DOHH2 (cell line): ENCODE measurements around the gene PALLD.

Experiments used
- H3F3A ChIP-seq: fragments of 200-600 bp; sonication (generic), shearing (Covaris generic); 2 replicates; pipeline ENCODE4 v1.6.0; 2016; ENCODE audit warnings: antibody characterized with exemption, mild to moderate bottlenecking; ENCODE audit not compliant: control insufficient read depth, insufficient read depth
- H3K27ac ChIP-seq: fragments of 200-600 bp; sonication (generic); 2 replicates; pipeline ENCODE4 v1.5.1; 2014; ENCODE audit warnings: low read depth, mild to moderate bottlenecking, low read length, moderate library complexity
- H3K27me3 ChIP-seq: fragments of 200-600 bp; sonication (generic); 2 replicates; pipeline ENCODE4 v1.6.1; 2014; ENCODE audit warnings: mild to moderate bottlenecking, low read length, mixed read lengths; ENCODE audit not compliant: control insufficient read depth
- H3K36me3 ChIP-seq: fragments of 200-600 bp; sonication (generic); 2 replicates; pipeline ENCODE4 v1.6.1; 2014; ENCODE audit warnings: mild to moderate bottlenecking, low read length, moderate library complexity, mixed read lengths; ENCODE audit not compliant: control insufficient read depth
- H3K4me1 ChIP-seq: fragments of 200-600 bp; sonication (generic); 2 replicates; pipeline ENCODE4 v1.6.1; 2014; ENCODE audit warnings: mild to moderate bottlenecking, low read length, mixed read lengths; ENCODE audit not compliant: control insufficient read depth
- H3K4me2 ChIP-seq: fragments of 200-600 bp; sonication (generic); 2 replicates; pipeline ENCODE4 v1.6.0; 2014; ENCODE audit warnings: mild to moderate bottlenecking, low read length, moderate library complexity
- H3K4me3 ChIP-seq: fragments of 200-600 bp; sonication (generic); 2 replicates; pipeline ENCODE4 v1.5.1; 2014; ENCODE audit warnings: mild to moderate bottlenecking, low read length, mixed read lengths
- H3K79me2 ChIP-seq: fragments of 200-600 bp; sonication (generic); 2 replicates; pipeline ENCODE4 v1.6.1; 2014; ENCODE audit warnings: mild to moderate bottlenecking, low read length, mixed read lengths; ENCODE audit not compliant: control insufficient read depth
- H3K9me2 ChIP-seq: fragments of 200-600 bp; sonication (generic); replicated peaks from 2 replicates; pipeline ENCODE4 v1.6.1; 2014; ENCODE audit warnings: mild to moderate bottlenecking, low read length, mixed read lengths; ENCODE audit not compliant: control insufficient read depth
- H3K9me3 ChIP-seq: fragments of 200-600 bp; sonication (generic); 2 replicates; pipeline ENCODE4 v1.6.1; 2014; ENCODE audit warnings: antibody characterized with exemption, low read length, mixed read lengths; ENCODE audit not compliant: control insufficient read depth, insufficient read depth
- H4K20me1 ChIP-seq: fragments of 200-600 bp; sonication (generic); 2 replicates; pipeline ENCODE4 v1.6.0; 2014; ENCODE audit warnings: low read depth, mild to moderate bottlenecking, antibody characterized with exemption, low read length, moderate library complexity; ENCODE audit not compliant: control insufficient read depth, insufficient read depth
- EZH2phosphoT487 ChIP-seq: fragments of 200-600 bp; sonication (generic); IDR thresholded peaks from 2 replicates; pipeline ENCODE4 v1.6.1; 2017; ENCODE audit warnings: borderline replicate concordance, mild to moderate bottlenecking, antibody characterized with exemption, low read length, moderate library complexity, mixed read lengths
- TF ChIP-seq, protein P1 (sequence below): fragments of 200-600 bp; sonication (generic); IDR thresholded peaks from one replicate; pipeline ENCODE4 v1.5.1; 2014; ENCODE audit warnings: antibody characterized with exemption, mild to moderate bottlenecking, low read depth, low read length; ENCODE audit not compliant: poor library complexity, severe bottlenecking

The PALLD gene

GRCh38 chr4:168501407-168501806, 4.6 kb downstream of the PALLD start:
- TF ChIP-seq, protein P1, sequence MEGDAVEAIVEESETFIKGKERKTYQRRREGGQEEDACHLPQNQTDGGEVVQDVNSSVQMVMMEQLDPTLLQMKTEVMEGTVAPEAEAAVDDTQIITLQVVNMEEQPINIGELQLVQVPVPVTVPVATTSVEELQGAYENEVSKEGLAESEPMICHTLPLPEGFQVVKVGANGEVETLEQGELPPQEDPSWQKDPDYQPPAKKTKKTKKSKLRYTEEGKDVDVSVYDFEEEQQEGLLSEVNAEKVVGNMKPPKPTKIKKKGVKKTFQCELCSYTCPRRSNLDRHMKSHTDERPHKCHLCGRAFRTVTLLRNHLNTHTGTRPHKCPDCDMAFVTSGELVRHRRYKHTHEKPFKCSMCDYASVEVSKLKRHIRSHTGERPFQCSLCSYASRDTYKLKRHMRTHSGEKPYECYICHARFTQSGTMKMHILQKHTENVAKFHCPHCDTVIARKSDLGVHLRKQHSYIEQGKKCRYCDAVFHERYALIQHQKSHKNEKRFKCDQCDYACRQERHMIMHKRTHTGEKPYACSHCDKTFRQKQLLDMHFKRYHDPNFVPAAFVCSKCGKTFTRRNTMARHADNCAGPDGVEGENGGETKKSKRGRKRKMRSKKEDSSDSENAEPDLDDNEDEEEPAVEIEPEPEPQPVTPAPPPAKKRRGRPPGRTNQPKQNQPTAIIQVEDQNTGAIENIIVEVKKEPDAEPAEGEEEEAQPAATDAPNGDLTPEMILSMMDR = no peak
- no peaks in the 10 kb centered on the region for H3K9me2 ChIP-seq

DNA sequence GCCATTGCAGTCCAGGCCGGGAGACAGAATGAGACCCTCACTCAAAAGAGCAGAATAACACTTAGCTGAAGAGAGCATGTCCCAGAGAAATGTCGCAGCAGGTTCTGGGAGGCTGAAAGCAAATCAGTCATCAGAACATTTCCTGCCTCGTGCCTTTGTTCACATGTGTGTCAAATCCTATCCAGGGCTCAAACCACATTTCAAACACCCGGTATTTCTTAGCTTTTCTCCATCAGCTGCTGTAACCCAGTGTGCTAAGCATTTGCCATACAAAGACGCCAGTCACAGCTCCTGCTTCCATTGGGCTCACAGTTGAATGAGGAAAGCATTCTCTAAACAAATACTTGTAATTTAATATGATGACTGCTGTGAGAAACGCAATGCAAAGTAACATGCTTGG, 6.0 kb downstream of the PALLD start:
- Histone ChIP-seq H3K4me1 (no peaks in the 10 kb centered on the region), H3K4me2 (no peak overlapping the region), H3K36me3 (no peaks in the 10 kb centered on the region), H4K20me1 (no peaks in the 10 kb centered on the region), H3K4me3 (no peak overlapping the region), H3K79me2 (no peaks in the 10 kb centered on the region), H3K27me3 (no peaks in the 10 kb centered on the region), H3K27ac (no peak overlapping the region), H3K9me3 (no peaks in the 10 kb centered on the region), H3K9me2 (no peaks in the 10 kb centered on the region), H3F3A (no peaks in the 10 kb centered on the region)
- TF ChIP-seq, protein P1 = no peak

More at GRCh38 chr4:168501407-168501806, 4.6 kb downstream of the PALLD start:
- no peaks in the 10 kb centered on the region for H3K4me1 ChIP-seq
- no peaks in the 10 kb centered on the region for H3K9me3 ChIP-seq
- no peaks in the 10 kb centered on the region for H3F3A ChIP-seq
- H3K27me3 ChIP-seq = no peaks in the 10 kb centered on the region
- no peak overlapping the region for H3K4me2 ChIP-seq
- no peaks in the 10 kb centered on the region for H3K79me2 ChIP-seq
- H3K36me3 ChIP-seq = no peaks in the 10 kb centered on the region
- H3K27ac ChIP-seq = no peak overlapping the region
- no peaks in the 10 kb centered on the region for H4K20me1 ChIP-seq
- no peak overlapping the region for H3K4me3 ChIP-seq

GRCh38 chr4:168503652-168504362, 7.0 kb downstream of the PALLD start:
- H3F3A ChIP-seq = no peaks in the 10 kb centered on the region
- no peaks in the 10 kb centered on the region for H4K20me1 ChIP-seq
- no peak overlapping the region for H3K4me3 ChIP-seq
- H3K27me3 ChIP-seq = no peaks in the 10 kb centered on the region
- H3K27ac ChIP-seq = no peak overlapping the region
- TF ChIP-seq EZH2phosphoT487 = no peak
- TF ChIP-seq, protein P1 = no peak
- no peak overlapping the region for H3K4me2 ChIP-seq
- no peaks in the 10 kb centered on the region for H3K36me3 ChIP-seq
- H3K4me1 ChIP-seq = no peaks in the 10 kb centered on the region
- H3K79me2 ChIP-seq = no peaks in the 10 kb centered on the region
- H3K9me2 ChIP-seq = no peaks in the 10 kb centered on the region
- no peaks in the 10 kb centered on the region for H3K9me3 ChIP-seq
